Endodermal cell (in vitro differentiated cells): ENCODE data around the gene HLA-A. TPM values are rescaled to one million over a fixed set of nuclear protein-coding genes. Genes with fewer than 3 reads are reported as not detected.

Experiments
- DNase-seq: peaks from one replicate; pipeline ENCODE4 v3.0.0-alpha.2; 2017
- H3K27ac ChIP-seq: 2 replicates; pipeline ENCODE4 v1.5.1; 2013; ENCODE audit warnings: mild to moderate bottlenecking, low read depth, low read length, moderate library complexity
- H3K27me3 ChIP-seq: 2 replicates; pipeline ENCODE4 v1.6.1; 2013; ENCODE audit warnings: mild to moderate bottlenecking, low read length, moderate library complexity; ENCODE audit not compliant: insufficient read depth, control insufficient read depth, poor library complexity, severe bottlenecking
- H3K36me3 ChIP-seq: 2 replicates; pipeline ENCODE4 v1.7.0; 2013; ENCODE audit warnings: mild to moderate bottlenecking, low read length, moderate library complexity; ENCODE audit not compliant: control insufficient read depth, insufficient read depth
- H3K4me1 ChIP-seq: one replicate; pipeline ENCODE4 v1.7.0; 2013; ENCODE audit warnings: low read length; ENCODE audit not compliant: control insufficient read depth, insufficient read depth
- H3K4me3 ChIP-seq: 2 replicates; pipeline ENCODE4 v1.5.1; 2013; ENCODE audit warnings: mild to moderate bottlenecking, low read length, moderate library complexity
- H3K9ac ChIP-seq: 2 replicates; pipeline ENCODE4 v1.6.1; 2013; ENCODE audit warnings: mild to moderate bottlenecking, low read length, moderate library complexity; ENCODE audit not compliant: poor library complexity, severe bottlenecking; ENCODE audit errors: extremely low read depth
- H3K9me3 ChIP-seq: 2 replicates; pipeline ENCODE4 v1.6.1; 2013; ENCODE audit warnings: mild to moderate bottlenecking, low read length, moderate library complexity; ENCODE audit not compliant: control insufficient read depth
- H3K27ac Mint-ChIP-seq: 2 replicates; pipeline ENCODE4 v1.8.0; 2020; ENCODE audit warnings: mixed read lengths
- H3K27me3 Mint-ChIP-seq: 2 replicates; pipeline ENCODE4 v1.8.0; 2021; ENCODE audit warnings: mild to moderate bottlenecking, mixed read lengths; ENCODE audit not compliant: insufficient read depth
- H3K36me3 Mint-ChIP-seq: 2 replicates; pipeline ENCODE4 v1.8.0; 2020; ENCODE audit warnings: low read depth, mixed read lengths
- H3K4me1 Mint-ChIP-seq: 2 replicates; pipeline ENCODE4 v1.8.0; 2020; ENCODE audit warnings: mixed read lengths
- H3K4me3 Mint-ChIP-seq: 2 replicates; pipeline ENCODE4 v1.8.0; 2020; ENCODE audit warnings: mild to moderate bottlenecking, moderate library complexity, mixed read lengths
- H3K9me3 Mint-ChIP-seq: 2 replicates; pipeline ENCODE4 v1.8.0; 2020; ENCODE audit warnings: mild to moderate bottlenecking, mixed read lengths
- CTCF ChIP-seq: fragments of 200-600 bp; sonication (generic); conservative IDR thresholded peaks from 2 replicates; pipeline ENCODE4 v1.5.0; 2021; ENCODE audit warnings: antibody characterized with exemption, mild to moderate bottlenecking
- WGBS, 2 experiments: methylation state at CpG; one replicate each; pipeline versions ENCODE4 v1.1.5 to v1.1.7; 2013; ENCODE audit warnings: missing lambda C conversion rate in 2 of 2, mixed read lengths in 1 of 2; ENCODE audit not compliant: insufficient coverage in 1 of 2, insufficient read length in 1 of 2; 5-methylcytosine and 5-hydroxymethylcytosine counted together
- total RNA-seq, 2 donors: library from RNA; stranded (reverse); fragmentation: NEBNext Ultra II Directional in 1 of 2; extraction: Animal tissue kit (Norgen Biotek cat#: 25700) in 1 of 2; gene quantifications; 2 replicates in 1 of 2; 3 replicates in 1 of 2; pipeline ENCODE4 v1.2.1, GENCODE V29; 2021

HLA-A gene
- total RNA-seq, 2 donors from 2014 or later: 212 to 282 TPM

GRCh38 chr6:29941471-29941870 is 861 bp upstream of the HLA-A start:
- Histone ChIP-seq H3K9ac (no peak overlapping the region), H3K4me3 (no peak overlapping the region), H3K27ac (no peak overlapping the region), H3K27me3 (peaks cover 8% of the 10 kb centered on the region), H3K9me3 (no peaks in the 10 kb centered on the region), H3K36me3 (no peaks in the 10 kb centered on the region), H3K4me1 (no peaks in the 10 kb centered on the region)
- Mint-ChIP-seq H3K4me3 (peak overlapping the region; percentile 75), H3K27me3 (peaks cover 8% of the 10 kb centered on the region), H3K9me3 (peaks cover 15% of the 10 kb centered on the region), H3K27ac (no peak overlapping the region), H3K36me3 (peaks cover 23% of the 10 kb centered on the region), H3K4me1 (peaks cover 9% of the 10 kb centered on the region)
- no peak for TF ChIP-seq CTCF
- no peak for DNase-seq
- 0% methylated on average over 1 of the region's 1 CpG; no CpG with 5 or more reads in 1 of the 2 experiments for WGBS, 2 experiments

- H3K27me3 Mint-ChIP-seq: peaks cover 8% of the 10 kb centered on the region
Measured at GRCh38 chr6:29941916-29942274, 437 bp upstream of the HLA-A start.

GRCh38 chr6:29943053-29943966 is 978 bp downstream of the HLA-A start:
- 64 to 68% methylated on average over 26 to 58 of the region's 58 CpGs for WGBS, 2 experiments
- H3K9me3 ChIP-seq: no peaks in the 10 kb centered on the region
- H3K36me3 Mint-ChIP-seq: peaks cover 23% of the 10 kb centered on the region
- H3K9ac ChIP-seq: no peak overlapping the region
- H3K9me3 Mint-ChIP-seq: peaks cover 3% of the 10 kb centered on the region
- no peak for TF ChIP-seq CTCF
- H3K27ac Mint-ChIP-seq: no peak overlapping the region
- no peaks in the 10 kb centered on the region for H3K4me1 ChIP-seq
- no peaks in the 10 kb centered on the region for H3K36me3 ChIP-seq
- no peak overlapping the region for H3K27ac ChIP-seq
- peak overlapping the region; percentile 71 for H3K4me3 ChIP-seq
- peaks cover 8% of the 10 kb centered on the region for H3K27me3 ChIP-seq
- DNase-seq: peak; percentile 60
- H3K4me1 Mint-ChIP-seq: peaks cover 9% of the 10 kb centered on the region
- peaks cover 8% of the 10 kb centered on the region for H3K27me3 Mint-ChIP-seq
- peak overlapping the region; percentile 75 for H3K4me3 Mint-ChIP-seq

More at GRCh38 chr6:29941916-29942274, 437 bp upstream of the HLA-A start:
- Histone ChIP-seq H3K4me3 (peak overlapping the region; percentile 71), H3K9me3 (no peaks in the 10 kb centered on the region), H3K27me3 (peaks cover 8% of the 10 kb centered on the region), H3K27ac (no peak overlapping the region), H3K9ac (no peak overlapping the region), H3K4me1 (no peaks in the 10 kb centered on the region), H3K36me3 (no peaks in the 10 kb centered on the region)
- Mint-ChIP-seq H3K4me3 (peak overlapping the region; percentile 75), H3K36me3 (peaks cover 23% of the 10 kb centered on the region), H3K27ac (no peak overlapping the region), H3K4me1 (peaks cover 9% of the 10 kb centered on the region), H3K9me3 (peaks cover 10% of the 10 kb centered on the region)
- TF ChIP-seq CTCF: no peak
- 36 to 44% methylated on average over 3 of the region's 5 CpGs for WGBS, 2 experiments
- DNase-seq: no peak
